Measurements from ENCODE around the gene THRB.

- TF ChIP-seq CTCF (IDR thresholded peaks at IDR 0.05) = no peak
- TF ChIP-seq POLR2AphosphoS5 (IDR thresholded peaks at IDR 0.05) = no peak
- no peak for TF ChIP-seq EP300 (IDR thresholded peaks at IDR 0.05; ENCODE audit: low read depth)
- TF ChIP-seq POLR2A (IDR thresholded peaks at IDR 0.05) = no peak
Observed at GRCh38 chr3:24352893-24353553, 141.6 kb downstream of the THRB start.
